ENCODE data around the gene CEP104.

Gene CEP104

DNA sequence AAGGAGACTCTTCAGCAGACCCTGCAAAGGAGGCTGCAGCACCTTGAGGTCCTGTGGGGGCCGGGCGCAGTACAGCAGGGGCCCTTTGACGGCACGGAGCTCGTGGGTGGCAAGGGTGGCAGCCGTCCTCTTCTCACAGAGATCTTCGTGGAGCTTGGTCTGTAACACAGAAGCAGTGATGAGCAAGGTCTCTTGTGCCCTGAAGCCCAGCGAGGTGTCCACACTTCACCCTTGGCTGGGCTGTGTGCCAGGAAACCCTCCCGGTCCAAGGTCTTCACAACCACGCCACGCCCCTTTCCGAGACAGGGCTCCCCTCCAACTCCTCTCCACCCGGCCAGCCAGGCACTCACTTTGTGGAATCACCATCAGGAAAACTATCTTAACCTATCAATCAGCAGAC is 72.0 kb downstream of the CEP104 start:
- CTCF ChIA-PET, result interaction anchor here (0.9 kb wide), 1 partner anchor 9 kb away, joined by 3 read pairs; no protein-coding TSS in a partner anchor
- H3K4me3 ChIP-seq (ENCODE audit: low read depth, low read length), result no peak overlapping the region
- TF ChIP-seq, protein P1, sequence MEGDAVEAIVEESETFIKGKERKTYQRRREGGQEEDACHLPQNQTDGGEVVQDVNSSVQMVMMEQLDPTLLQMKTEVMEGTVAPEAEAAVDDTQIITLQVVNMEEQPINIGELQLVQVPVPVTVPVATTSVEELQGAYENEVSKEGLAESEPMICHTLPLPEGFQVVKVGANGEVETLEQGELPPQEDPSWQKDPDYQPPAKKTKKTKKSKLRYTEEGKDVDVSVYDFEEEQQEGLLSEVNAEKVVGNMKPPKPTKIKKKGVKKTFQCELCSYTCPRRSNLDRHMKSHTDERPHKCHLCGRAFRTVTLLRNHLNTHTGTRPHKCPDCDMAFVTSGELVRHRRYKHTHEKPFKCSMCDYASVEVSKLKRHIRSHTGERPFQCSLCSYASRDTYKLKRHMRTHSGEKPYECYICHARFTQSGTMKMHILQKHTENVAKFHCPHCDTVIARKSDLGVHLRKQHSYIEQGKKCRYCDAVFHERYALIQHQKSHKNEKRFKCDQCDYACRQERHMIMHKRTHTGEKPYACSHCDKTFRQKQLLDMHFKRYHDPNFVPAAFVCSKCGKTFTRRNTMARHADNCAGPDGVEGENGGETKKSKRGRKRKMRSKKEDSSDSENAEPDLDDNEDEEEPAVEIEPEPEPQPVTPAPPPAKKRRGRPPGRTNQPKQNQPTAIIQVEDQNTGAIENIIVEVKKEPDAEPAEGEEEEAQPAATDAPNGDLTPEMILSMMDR (IDR thresholded peaks at IDR 0.05; ENCODE audit: insufficient read depth, low read length, missing control alignments), result no peak
- POLR2A ChIA-PET, result no interaction called here
- DNase-seq (ENCODE audit: low read depth, low spot score), result no peak

DNA sequence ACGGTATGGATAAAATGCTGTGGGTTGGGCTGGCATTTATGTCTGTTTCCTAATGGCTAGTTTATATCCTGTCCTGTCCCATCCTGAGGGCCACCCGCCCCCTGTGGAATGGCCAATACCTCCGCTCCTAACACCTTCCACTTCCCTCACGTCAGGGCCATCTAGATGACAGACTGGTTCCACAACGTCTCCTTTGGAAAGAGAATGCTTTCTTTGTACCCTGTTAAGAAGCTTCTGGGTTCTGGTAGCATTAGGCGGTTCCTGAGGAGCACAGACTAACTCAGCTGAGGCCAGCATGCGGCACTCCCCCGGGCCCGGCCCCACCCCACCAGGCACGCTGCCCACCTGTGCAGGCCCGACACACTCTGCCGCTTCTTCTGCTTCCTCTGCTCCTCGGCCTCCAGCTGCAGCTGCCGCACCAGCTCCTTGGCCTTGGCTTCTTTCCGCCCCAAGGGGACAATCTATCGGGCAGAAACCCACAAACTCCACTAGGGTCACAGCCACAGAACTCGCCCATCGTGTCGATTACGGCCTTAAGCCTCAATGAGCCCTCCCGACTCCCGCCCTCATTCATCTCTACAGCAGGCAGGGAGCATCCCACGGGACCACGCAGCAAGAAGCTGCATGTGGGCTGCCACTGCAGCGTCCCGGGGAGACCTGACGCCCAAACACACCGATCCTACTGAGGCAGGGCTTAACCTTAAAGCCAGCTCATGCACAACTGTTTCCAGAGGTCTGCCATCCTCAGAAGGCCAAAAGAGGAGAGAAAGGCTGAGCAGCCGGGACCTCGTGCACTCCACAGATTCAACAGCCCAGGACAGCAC is 73.1 kb downstream of the CEP104 start:
- TF ChIP-seq, protein P1 (IDR thresholded peaks at IDR 0.05; ENCODE audit: insufficient read depth, low read length, missing control alignments), result no peak
- ChIA-PET POLR2A (no interaction called here), CTCF (interaction anchor here (0.8 to 1.0 kb wide), 2 partner anchors 8 to 163 kb away, joined by 3 read pairs; no protein-coding TSS in a partner anchor)
- H3K4me3 ChIP-seq (ENCODE audit: low read depth, low read length), result no peak overlapping the region
- DNase-seq (ENCODE audit: low read depth, low spot score), result no peak

DNA sequence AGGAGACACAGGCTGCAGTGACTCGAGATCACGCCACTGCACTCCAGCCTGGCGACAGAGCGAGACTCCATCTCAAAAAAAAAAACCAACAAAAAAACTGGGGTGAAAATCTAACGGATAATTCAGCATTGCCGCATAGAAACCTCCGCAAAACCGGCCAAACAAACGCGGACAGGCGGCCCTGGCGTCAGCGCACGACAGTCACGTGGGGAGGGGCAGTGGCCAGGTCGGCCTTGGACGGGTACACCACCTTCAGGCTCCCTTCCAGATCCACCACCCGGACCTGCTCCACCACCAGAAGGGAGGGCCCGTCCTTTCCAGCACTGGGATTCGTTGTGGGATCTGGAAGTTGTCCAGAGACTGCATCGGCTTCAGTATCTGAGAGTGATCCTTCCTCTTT is 76.1 kb downstream of the CEP104 start:
- CTCF ChIA-PET, result no interaction called here
- H3K4me3 ChIP-seq (ENCODE audit: low read depth, low read length), result no peak overlapping the region
- TF ChIP-seq, protein P1 (IDR thresholded peaks at IDR 0.05; ENCODE audit: insufficient read depth, low read length, missing control alignments), result no peak
- DNase-seq (ENCODE audit: low read depth, low spot score), result no peak
- POLR2A ChIA-PET, result no interaction called here

DNA sequence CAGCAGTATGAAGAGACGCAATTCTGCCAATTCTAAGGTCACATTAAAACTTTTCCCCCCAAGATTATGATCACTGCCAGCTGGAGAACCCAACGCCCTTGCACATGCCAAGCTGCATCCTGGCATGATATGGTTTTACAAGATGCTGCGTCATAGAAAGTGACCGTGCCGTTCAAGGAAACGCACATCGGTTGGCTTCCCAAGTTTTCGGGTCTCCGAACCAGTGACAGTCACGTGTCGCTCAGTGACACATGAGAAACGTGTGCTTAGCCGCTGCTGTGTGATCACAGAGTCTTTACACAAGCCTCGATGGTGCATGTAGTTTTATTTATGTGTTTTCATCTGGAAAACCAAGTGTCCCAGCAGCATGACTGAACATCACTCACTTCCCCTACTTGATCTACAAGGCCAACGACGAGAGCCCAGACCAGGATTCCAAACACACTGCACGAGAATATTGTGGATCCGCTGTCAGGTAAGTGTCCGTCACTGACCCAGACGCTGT is 77.0 kb downstream of the CEP104 start:
- ChIA-PET POLR2A (no interaction called here), CTCF (interaction anchor here (1.2 kb wide), 1 partner anchor 37 kb away, joined by 3 read pairs; no protein-coding TSS in a partner anchor)
- no peak overlapping the region for H3K4me3 ChIP-seq (ENCODE audit: low read depth, low read length)
- TF ChIP-seq, protein P1 (IDR thresholded peaks at IDR 0.05; ENCODE audit: insufficient read depth, low read length, missing control alignments), result no peak
- DNase-seq (ENCODE audit: low read depth, low spot score), result no peak

DNA sequence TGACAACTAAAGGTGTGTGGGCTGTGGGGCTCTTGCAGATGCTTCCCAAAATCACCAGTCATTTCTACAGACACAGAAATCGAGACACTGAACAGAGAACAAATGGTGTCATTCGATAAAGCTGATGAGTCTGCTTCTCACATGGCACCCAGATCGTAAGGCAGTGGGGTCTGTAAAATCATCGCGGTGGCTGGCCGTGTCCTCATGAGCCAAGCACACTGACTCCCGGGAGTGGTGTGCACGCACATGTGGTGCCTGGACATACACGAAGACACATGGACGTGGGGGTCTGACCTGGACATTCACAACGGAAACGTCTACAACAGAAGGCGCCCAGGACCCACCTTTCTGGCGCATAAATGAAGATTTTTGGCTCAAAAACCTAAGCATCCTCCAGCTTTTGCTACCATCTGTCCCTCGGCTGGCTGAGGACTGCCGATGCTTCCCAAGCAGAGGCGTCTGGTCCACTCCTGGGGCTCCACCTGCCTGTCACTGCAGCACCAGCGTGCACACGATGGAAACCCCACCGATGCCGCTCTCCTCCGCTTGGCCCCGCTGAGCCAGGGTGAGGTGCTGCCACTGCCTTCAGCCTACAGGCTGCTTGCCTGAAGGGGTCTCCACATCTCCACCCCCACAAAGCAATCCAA is 77.6 kb downstream of the CEP104 start:
- H3K4me3 ChIP-seq (ENCODE audit: low read depth, low read length), result no peak overlapping the region
- TF ChIP-seq, protein P1 (IDR thresholded peaks at IDR 0.05; ENCODE audit: insufficient read depth, low read length, missing control alignments), result no peak
- POLR2A ChIA-PET, result no interaction called here
- DNase-seq (ENCODE audit: low read depth, low spot score), result no peak
- CTCF ChIA-PET, result interaction anchor here (1.2 kb wide), 1 partner anchor 36 kb away, joined by 3 read pairs; no protein-coding TSS in a partner anchor

All from AG04449 (cell line).